Loucy (cell line): ENCODE data around the gene TUBA1B.
A peak's percentile ranks its signal among the peaks of the same experiment; 100 is the strongest.

Source experiments
- H2AFZ ChIP-seq: fragments of 200-600 bp; sonication (generic); 2 replicates; pipeline ENCODE4 v1.6.0; 2016; ENCODE audit warnings: antibody characterized with exemption, mild to moderate bottlenecking, low read length, moderate library complexity
- H3F3A ChIP-seq: fragments of 200-600 bp; 2 replicates; pipeline ENCODE4 v1.6.0; 2016; ENCODE audit warnings: antibody characterized with exemption, low read depth, mild to moderate bottlenecking
- H3K27me3 ChIP-seq: fragments of 200-600 bp; sonication (generic); 2 replicates; pipeline ENCODE4 v1.6.1; 2014; ENCODE audit warnings: low read length, mild to moderate bottlenecking; ENCODE audit not compliant: insufficient read depth, poor library complexity, severe bottlenecking
- H3K36me3 ChIP-seq: fragments of 200-600 bp; sonication (generic); 2 replicates; pipeline ENCODE4 v1.6.1; 2016; ENCODE audit warnings: low read length; ENCODE audit not compliant: insufficient read depth
- H3K4me1 ChIP-seq: fragments of 200-600 bp; sonication (generic); 2 replicates; pipeline ENCODE4 v1.5.1; 2014; ENCODE audit warnings: low read length, mild to moderate bottlenecking; ENCODE audit not compliant: insufficient read depth, poor library complexity, severe bottlenecking
- H3K4me2 ChIP-seq: fragments of 200-600 bp; sonication (generic); 2 replicates; pipeline ENCODE4 v1.6.0; 2014; ENCODE audit warnings: antibody characterized with exemption, low read length, low read depth, mild to moderate bottlenecking; ENCODE audit not compliant: poor library complexity, severe bottlenecking
- H3K4me3 ChIP-seq: fragments of 200-600 bp; sonication (generic); 2 replicates; pipeline ENCODE4 v1.5.1; 2014; ENCODE audit warnings: low read length, mild to moderate bottlenecking, mixed read lengths; ENCODE audit not compliant: poor library complexity, severe bottlenecking
- H3K79me2 ChIP-seq: fragments of 200-600 bp; sonication (generic); 2 replicates; pipeline ENCODE4 v1.6.1; 2014; ENCODE audit warnings: low read length; ENCODE audit not compliant: insufficient read depth
- H3K9ac ChIP-seq: fragments of 200-600 bp; sonication (generic); 2 replicates; pipeline ENCODE4 v1.6.0; 2014; ENCODE audit warnings: mild to moderate bottlenecking, low read depth, low read length, moderate library complexity; ENCODE audit not compliant: poor library complexity, severe bottlenecking
- H3K9me2 ChIP-seq: fragments of 200-600 bp; sonication (generic); replicated peaks from 2 replicates; pipeline ENCODE4 v1.6.1; 2016; ENCODE audit warnings: low read depth, low read length, mixed read lengths
- H3K9me3 ChIP-seq: fragments of 200-600 bp; sonication (generic); 2 replicates; pipeline ENCODE4 v1.6.1; 2014; ENCODE audit warnings: mild to moderate bottlenecking, antibody characterized with exemption, low read length, low read depth; ENCODE audit not compliant: insufficient read depth
- H4K20me1 ChIP-seq: fragments of 200-600 bp; sonication (generic); 2 replicates; pipeline ENCODE4 v1.6.0; 2014; ENCODE audit warnings: antibody characterized with exemption, low read length, mild to moderate bottlenecking; ENCODE audit not compliant: insufficient read depth, poor library complexity, severe bottlenecking
- EZH2phosphoT487 ChIP-seq: fragments of 200-600 bp; IDR thresholded peaks from 2 replicates; pipeline ENCODE4 v1.6.1; 2018; ENCODE audit warnings: antibody characterized with exemption, mild to moderate bottlenecking, moderate library complexity, borderline replicate concordance
- TF ChIP-seq, protein P1 (sequence below): fragments of 200-600 bp; sonication (generic); conservative IDR thresholded peaks from 2 replicates; pipeline ENCODE4 v1.5.1; 2014; ENCODE audit warnings: mild to moderate bottlenecking, antibody characterized with exemption, low read length

The TUBA1B gene

DNA sequence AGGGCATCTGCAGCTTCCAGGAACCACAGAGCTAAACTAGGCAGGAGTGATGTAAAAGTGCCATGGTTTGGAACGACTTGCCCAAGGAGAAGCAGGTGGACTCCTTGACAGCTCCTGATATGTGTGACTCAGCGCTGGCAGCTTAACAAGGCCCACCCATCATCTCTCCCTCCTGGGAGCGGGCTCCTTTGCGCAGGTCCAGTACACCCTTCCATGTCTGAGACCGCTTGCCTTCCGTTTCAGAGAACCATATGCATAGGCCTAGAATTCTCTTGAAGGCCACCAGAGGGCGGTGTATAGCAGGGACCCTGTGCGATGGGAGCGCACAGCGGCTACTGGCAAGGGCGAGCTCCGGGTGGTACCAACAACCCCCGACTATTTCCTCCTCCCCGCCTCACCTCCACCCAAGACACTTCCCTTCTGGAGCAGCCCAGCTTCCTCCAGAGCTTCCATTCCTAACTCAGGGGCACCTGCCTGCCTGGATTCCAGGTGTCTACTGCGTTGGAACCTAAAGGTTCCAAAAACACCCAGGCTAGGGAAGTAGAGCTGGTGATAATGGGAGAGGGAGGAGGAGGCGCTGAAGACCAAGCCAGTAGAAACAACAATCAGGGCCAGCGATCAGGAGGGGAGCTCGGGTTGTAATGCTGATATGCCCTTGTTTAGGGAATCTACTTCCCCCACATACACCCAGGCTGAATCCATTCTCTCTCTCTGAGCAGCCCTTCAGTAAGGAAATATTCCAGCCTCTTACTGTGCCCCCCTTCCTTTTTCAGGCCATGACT lies 42.9 kb downstream of the TUBA1B start:
- Histone ChIP-seq H3K9me3 (no peaks in the 10 kb centered on the region), H3K4me3 (peak overlapping the region; percentile 62), H3K79me2 (no peaks in the 10 kb centered on the region), H3F3A (no peaks in the 10 kb centered on the region), H3K4me2 (peak overlapping the region; percentile 72), H3K9ac (peak overlapping the region; percentile 61), H2AFZ (peak overlapping the region; percentile 98), H3K9me2 (no peaks in the 10 kb centered on the region), H3K27me3 (no peaks in the 10 kb centered on the region), H3K4me1 (peaks cover 24% of the 10 kb centered on the region), H4K20me1 (no peaks in the 10 kb centered on the region), H3K36me3 (no peaks in the 10 kb centered on the region)
- TF ChIP-seq EZH2phosphoT487 = no peak
- TF ChIP-seq, protein P1, sequence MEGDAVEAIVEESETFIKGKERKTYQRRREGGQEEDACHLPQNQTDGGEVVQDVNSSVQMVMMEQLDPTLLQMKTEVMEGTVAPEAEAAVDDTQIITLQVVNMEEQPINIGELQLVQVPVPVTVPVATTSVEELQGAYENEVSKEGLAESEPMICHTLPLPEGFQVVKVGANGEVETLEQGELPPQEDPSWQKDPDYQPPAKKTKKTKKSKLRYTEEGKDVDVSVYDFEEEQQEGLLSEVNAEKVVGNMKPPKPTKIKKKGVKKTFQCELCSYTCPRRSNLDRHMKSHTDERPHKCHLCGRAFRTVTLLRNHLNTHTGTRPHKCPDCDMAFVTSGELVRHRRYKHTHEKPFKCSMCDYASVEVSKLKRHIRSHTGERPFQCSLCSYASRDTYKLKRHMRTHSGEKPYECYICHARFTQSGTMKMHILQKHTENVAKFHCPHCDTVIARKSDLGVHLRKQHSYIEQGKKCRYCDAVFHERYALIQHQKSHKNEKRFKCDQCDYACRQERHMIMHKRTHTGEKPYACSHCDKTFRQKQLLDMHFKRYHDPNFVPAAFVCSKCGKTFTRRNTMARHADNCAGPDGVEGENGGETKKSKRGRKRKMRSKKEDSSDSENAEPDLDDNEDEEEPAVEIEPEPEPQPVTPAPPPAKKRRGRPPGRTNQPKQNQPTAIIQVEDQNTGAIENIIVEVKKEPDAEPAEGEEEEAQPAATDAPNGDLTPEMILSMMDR = peak; percentile 90

DNA sequence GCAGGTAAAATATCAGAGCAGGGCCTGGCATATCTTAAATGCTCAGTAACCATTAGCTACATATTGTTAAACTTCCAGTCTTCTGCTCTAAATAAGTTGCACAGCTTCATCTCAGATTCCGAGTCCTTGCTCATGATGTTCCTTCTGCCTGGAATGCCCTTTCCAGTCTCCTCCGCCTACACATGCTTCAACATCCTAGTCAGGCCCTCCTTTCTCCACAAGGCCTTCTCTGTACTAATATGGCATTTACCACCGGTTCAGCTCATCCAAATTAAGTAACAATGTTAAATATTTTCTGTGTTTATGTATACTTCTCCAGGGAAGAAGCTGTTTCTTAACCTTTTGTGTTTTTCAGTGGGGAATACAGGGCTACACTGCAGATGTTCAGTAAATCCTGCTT lies 45.1 kb downstream of the TUBA1B start:
- Histone ChIP-seq H3K4me3 (no peak overlapping the region), H4K20me1 (no peaks in the 10 kb centered on the region), H3K9me2 (no peaks in the 10 kb centered on the region), H3F3A (no peaks in the 10 kb centered on the region), H3K79me2 (no peaks in the 10 kb centered on the region), H3K36me3 (no peaks in the 10 kb centered on the region), H3K4me2 (no peak overlapping the region), H3K4me1 (peaks cover 24% of the 10 kb centered on the region), H3K9me3 (no peaks in the 10 kb centered on the region), H3K27me3 (no peaks in the 10 kb centered on the region), H2AFZ (no peak overlapping the region), H3K9ac (no peak overlapping the region)
- TF ChIP-seq EZH2phosphoT487 = no peak
- TF ChIP-seq, protein P1 = no peak

DNA sequence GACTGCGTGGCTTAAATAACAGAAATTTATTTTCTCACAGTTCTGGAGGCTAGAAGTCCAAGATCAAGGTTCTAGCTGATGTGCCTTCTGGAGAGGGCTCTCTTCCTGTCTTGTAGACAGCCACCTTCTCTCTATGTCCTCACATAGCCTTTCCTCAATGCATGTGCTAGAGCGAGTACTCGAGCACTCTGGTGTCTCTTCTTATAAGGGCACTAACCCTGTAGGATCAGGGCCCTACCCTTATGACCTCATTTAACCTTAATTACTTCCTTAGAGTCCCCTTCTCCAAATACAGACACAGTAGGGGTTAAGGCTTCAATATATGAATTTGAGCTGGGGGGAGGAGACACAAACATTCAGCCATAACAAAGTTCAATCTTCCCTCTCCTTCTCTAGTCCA lies 46.8 kb downstream of the TUBA1B start:
- Histone ChIP-seq H3K9me2 (no peaks in the 10 kb centered on the region), H4K20me1 (no peaks in the 10 kb centered on the region), H3K9ac (no peak overlapping the region), H2AFZ (no peak overlapping the region), H3K79me2 (no peaks in the 10 kb centered on the region), H3F3A (no peaks in the 10 kb centered on the region), H3K9me3 (no peaks in the 10 kb centered on the region), H3K36me3 (no peaks in the 10 kb centered on the region), H3K4me2 (no peak overlapping the region), H3K27me3 (no peaks in the 10 kb centered on the region), H3K4me1 (peaks cover 22% of the 10 kb centered on the region), H3K4me3 (no peak overlapping the region)
- no peak for TF ChIP-seq EZH2phosphoT487
- TF ChIP-seq, protein P1 = no peak
